ENCODE data around the gene HOXA2.

HOXA2 gene

DNA sequence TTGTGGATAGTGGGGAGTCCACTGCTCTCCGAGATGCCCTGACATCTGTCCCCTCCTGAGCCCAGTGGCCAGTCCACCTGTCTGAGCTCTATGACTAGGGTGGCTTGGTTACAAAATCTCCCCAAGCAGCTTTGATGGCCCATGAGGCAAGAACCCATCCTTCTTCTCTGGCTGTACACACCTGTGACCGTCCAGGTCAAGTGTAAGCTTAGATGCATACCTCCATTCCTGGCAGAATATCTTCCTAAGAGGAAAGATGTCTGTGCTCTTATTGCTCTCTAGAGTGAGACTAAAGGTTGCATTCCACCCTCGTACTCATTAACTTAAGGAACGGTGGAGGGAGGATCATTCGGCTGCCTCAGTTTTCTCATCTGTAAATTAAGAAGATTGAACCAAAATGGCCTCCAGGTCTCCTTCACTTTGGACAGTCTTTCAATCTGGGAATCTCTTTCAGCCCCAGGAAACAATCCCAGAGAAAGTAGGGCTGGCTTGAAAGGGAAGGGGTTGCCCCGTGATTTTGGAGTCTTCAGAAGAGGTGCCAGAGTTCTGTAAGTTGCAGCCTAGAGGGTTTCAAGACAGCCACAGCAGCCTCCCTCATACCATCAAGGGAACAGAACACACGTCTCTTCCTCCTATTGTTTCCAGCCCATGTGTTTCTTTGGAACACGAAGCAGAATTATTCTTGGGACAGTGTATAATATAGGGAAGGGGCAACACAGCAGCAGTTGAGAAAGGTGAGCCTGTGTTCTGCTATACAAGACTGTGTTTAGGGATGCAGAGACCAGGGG lies 22.6 kb upstream of the HOXA2 start:
- DNase-seq, result no peak

- no peak for DNase-seq
Measured at GRCh38 chr7:27124096-27124901, 21.8 kb upstream of the HOXA2 start.

- no peak for DNase-seq
Measured at GRCh38 chr7:27123477-27124053, 21.1 kb upstream of the HOXA2 start.

- DNase-seq, result no peak
Measured at GRCh38 chr7:27123007-27123476, 20.6 kb upstream of the HOXA2 start.

DNA sequence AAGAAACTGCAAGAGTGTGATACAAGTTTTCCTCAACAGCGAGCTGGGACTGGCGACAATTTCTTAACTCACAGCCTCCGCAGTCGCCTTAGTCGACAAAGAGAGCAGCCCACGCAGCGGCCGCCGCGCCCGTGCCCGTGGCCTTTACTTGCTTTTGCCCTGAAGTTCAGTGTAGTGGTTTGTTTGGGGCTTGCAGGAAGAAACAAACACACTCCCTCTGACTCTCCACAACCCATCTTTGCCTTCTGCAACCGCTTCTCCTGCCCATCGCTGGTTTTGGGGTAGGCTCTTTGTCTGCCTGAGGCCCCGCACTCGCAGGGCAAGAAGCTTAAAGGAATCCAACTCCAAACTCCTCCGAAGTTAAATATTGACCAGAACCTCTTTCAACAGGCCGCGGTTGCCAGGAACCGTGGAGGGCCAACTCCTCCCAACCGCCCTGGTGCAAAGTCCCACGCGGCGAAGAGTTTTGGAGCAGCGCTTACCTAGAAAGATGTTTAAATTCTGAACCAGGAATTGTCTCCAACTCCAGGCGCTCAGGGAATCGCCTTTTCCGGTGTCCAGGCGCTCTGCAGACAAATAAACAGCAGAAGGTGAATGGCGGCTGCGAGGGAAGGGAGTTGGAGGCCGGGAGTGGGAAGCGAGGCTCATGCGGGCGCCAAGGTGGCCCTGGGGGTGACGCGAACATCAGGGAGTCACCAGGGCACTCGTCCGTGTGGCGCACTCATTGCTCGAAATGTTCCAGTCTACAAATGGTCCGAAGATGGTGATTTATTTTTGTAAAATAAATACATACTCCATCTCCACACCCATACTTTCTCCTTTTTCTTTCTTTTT lies 19.8 kb upstream of the HOXA2 start:
- DNase-seq, result no peak

- DNase-seq, result no peak
Measured at GRCh38 chr7:27121684-27122076, 19.2 kb upstream of the HOXA2 start.

DNA sequence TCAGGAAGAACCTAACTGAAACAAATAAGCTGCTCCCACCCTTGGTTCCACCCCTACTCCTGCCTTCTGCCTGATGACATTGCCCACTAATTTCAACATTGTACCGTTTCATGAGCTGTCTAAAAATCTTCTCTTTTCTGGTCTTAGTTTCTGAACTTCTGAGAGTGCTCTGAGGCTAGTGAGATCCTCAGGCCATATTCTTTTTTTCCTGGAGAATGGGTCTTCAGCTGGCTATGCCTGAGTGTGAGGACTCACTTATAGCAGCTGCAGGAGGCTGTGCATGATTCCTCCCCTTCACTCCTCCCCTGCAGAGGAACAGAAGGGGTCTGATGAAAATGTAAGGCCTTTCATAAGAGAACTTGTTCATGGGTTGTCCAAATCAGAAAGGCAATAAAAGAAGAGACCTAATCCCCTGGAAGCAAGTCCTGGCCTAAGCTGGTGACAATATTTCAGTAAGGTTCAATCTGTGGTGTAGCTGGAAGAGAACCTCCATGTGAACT lies 17.0 kb upstream of the HOXA2 start:
- no peak for DNase-seq

- DNase-seq, result no peak
Measured at GRCh38 chr7:27118580-27118979, 16.1 kb upstream of the HOXA2 start.

GRCh38 chr7:27117887-27118491 lies 15.5 kb upstream of the HOXA2 start:
- DNase-seq, result no peak

DNA sequence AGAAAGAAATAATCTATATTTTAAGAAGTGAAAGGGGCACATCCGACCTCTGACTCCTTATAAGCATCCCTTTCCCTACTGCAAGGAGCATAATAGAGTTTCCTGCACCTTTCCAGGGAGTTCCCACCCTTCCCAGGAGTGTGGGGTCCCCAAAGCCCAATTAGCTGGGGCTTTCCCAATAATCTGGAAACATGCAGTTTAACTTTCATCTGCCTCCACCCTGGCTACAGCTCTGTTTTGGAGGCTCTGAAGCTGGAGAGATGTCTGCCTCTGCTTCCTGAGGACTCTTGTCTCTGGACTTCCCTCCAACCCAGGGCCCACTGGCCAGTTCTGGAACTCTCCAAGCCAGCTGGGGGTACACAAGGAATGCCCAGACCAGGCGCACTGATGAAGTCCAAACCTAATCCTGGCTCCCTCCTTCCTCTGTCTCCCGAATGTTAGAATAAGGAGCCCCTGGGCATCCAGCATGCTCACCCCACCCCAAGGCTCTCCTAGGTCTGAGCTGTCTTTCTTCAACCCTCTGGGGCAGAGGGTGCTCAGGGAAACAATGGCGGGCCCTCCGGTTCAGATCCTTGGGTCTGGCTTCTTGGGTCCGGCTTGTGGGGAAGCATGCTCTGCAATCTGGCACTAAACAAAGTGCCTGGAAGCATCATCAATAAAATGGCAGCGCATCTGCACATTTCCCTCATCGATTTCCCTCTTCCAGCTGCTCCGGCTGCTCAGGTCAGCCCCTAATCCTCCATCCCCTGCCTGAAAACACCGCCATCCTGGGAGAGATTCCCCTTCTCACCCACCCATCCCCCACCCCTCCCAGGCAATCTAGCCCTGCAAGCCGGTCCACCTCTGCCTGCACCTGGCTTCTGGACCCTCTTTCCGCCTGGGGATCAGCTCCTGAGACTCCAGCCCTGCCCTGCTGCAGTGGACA lies 14.7 kb upstream of the HOXA2 start:
- no peak for DNase-seq

GRCh38 chr7:27116031-27116961 lies 13.8 kb upstream of the HOXA2 start:
- DNase-seq, result no peak

- DNase-seq, result no peak
Measured at GRCh38 chr7:27115221-27116026, 12.9 kb upstream of the HOXA2 start.

GRCh38 chr7:27114881-27115220 lies 12.4 kb upstream of the HOXA2 start:
- DNase-seq, result no peak

GRCh38 chr7:27113991-27114769 lies 11.7 kb upstream of the HOXA2 start:
- no peak for DNase-seq

GRCh38 chr7:27112955-27113949 lies 10.8 kb upstream of the HOXA2 start:
- DNase-seq, result no peak

- no peak for DNase-seq
Measured at GRCh38 chr7:27112361-27112760, 9.9 kb upstream of the HOXA2 start.

DNA sequence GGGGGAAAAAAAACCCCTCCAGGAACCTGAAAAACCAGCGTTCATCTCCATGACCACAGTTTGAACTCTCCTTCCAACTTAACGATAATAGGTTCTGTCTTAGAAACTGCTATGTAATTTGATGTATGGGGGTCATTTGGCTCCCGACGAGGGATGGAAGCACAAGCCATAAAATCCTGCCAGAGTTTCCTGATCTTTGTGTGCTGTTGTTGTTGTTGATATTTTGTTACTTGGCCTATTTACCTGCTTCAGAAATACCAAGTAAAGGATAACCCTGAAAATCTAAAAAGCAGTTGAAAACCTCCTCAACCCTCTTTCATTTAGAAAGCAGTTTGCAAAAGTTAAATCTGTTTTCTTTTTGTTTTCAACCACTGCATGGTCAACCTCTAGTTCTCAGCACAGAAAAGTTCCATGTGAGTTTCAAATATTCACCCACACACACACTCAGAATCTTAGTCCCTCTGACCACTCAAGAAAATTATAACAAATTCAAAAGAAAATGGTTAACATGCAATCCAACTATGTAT lies 9.3 kb upstream of the HOXA2 start:
- DNase-seq, result no peak
